Liver (tissue), 9 donors: ENCODE measurements around the gene PPP1R18. TPM values are rescaled to one million over a fixed set of nuclear protein-coding genes. Genes with fewer than 3 reads are reported as not detected.

Experiments used
- DNase-seq: peaks from one replicate; pipeline ENCODE4 v3.0.0-alpha.2; 2017; ENCODE audit warnings: low spot score
- H3K27ac ChIP-seq, 2 donors: one replicate each; pipeline ENCODE4 v1.7.0; 2013; ENCODE audit warnings: inconsistent platforms in 2 of 2, low read length in 2 of 2, control low read depth in 1 of 2, low read depth in 1 of 2, mild to moderate bottlenecking in 1 of 2
- H3K27me3 ChIP-seq, 4 donors: one replicate each; pipeline versions ENCODE4 v1.6.1 to v1.7.0; 2013; ENCODE audit warnings: low read length in 3 of 4, inconsistent platforms in 1 of 4, mild to moderate bottlenecking in 1 of 4, moderate library complexity in 1 of 4; ENCODE audit not compliant: control insufficient read depth in 4 of 4, insufficient read depth in 4 of 4
- H3K36me3 ChIP-seq, 4 donors: one replicate each; pipeline versions ENCODE4 v1.6.1 to v1.7.0; 2013; ENCODE audit warnings: low read length in 3 of 4, mild to moderate bottlenecking in 3 of 4, low read depth in 1 of 4, moderate library complexity in 1 of 4; ENCODE audit not compliant: control insufficient read depth in 4 of 4, insufficient read depth in 3 of 4
- H3K4me1 ChIP-seq, 4 donors: one replicate each; pipeline versions ENCODE4 v1.6.1 to v1.7.0; 2013; ENCODE audit warnings: low read length in 3 of 4, mild to moderate bottlenecking in 3 of 4, moderate library complexity in 1 of 4; ENCODE audit not compliant: control insufficient read depth in 4 of 4, insufficient read depth in 4 of 4
- H3K4me3 ChIP-seq, 3 donors: one replicate each; pipeline versions ENCODE4 v1.6.1 to v1.7.0; 2013; ENCODE audit warnings: low read length in 3 of 3, control low read depth in 1 of 3, low read depth in 1 of 3, mild to moderate bottlenecking in 1 of 3
- H3K9ac ChIP-seq, 2 donors: one replicate each; pipeline ENCODE4 v1.7.0; 2013; ENCODE audit warnings: low read length in 2 of 2, mild to moderate bottlenecking in 2 of 2, moderate library complexity in 2 of 2, control low read depth in 1 of 2, low read depth in 1 of 2
- H3K9me3 ChIP-seq, 4 donors: one replicate each; pipeline versions ENCODE4 v1.6.1 to v1.7.0; 2013; ENCODE audit warnings: low read length in 3 of 4; ENCODE audit not compliant: control insufficient read depth in 4 of 4
- FOXA2 ChIP-seq: IDR thresholded peaks from 2 replicates; pipeline ENCODE4 v1.6.1; 2016; ENCODE audit warnings: antibody characterized with exemption
- GABPA ChIP-seq, 2 donors: IDR thresholded peaks in 1 of 2; conservative IDR thresholded peaks in 1 of 2; 2 replicates each; pipeline ENCODE4 v1.6.1; 2016; ENCODE audit warnings: antibody characterized with exemption in 2 of 2, mild to moderate bottlenecking in 1 of 2, moderate library complexity in 1 of 2
- HNF4G ChIP-seq: IDR thresholded peaks from 2 replicates; pipeline ENCODE4 v1.6.1; 2016; ENCODE audit warnings: antibody characterized with exemption
- JUND ChIP-seq, 2 donors: IDR thresholded peaks; 2 replicates each; pipeline ENCODE4 v1.6.1; 2016; ENCODE audit warnings: antibody characterized with exemption in 2 of 2
- NR2F2 ChIP-seq: IDR thresholded peaks from 2 replicates; pipeline ENCODE4 v1.6.1; 2016; ENCODE audit warnings: antibody characterized with exemption
- RAD21 ChIP-seq, 2 donors: IDR thresholded peaks; 2 replicates each; pipeline ENCODE4 v1.6.1; 2016; ENCODE audit warnings: antibody characterized with exemption in 2 of 2, mild to moderate bottlenecking in 2 of 2
- RXRA ChIP-seq, 2 donors: IDR thresholded peaks; 2 replicates each; pipeline ENCODE4 v1.6.1; 2017 to 2018; ENCODE audit warnings: antibody characterized with exemption in 2 of 2, mild to moderate bottlenecking in 1 of 2
- SP1 ChIP-seq: IDR thresholded peaks from 2 replicates; pipeline ENCODE4 v1.6.1; 2018; ENCODE audit warnings: antibody characterized with exemption, mild to moderate bottlenecking
- TAF1 ChIP-seq: conservative IDR thresholded peaks from 2 replicates; pipeline ENCODE4 v1.6.1; 2016; ENCODE audit warnings: antibody characterized with exemption, mild to moderate bottlenecking
- YY1 ChIP-seq: IDR thresholded peaks from 2 replicates; pipeline ENCODE4 v1.6.1; 2016; ENCODE audit warnings: antibody characterized with exemption, mild to moderate bottlenecking
- WGBS: extraction: QIAGEN DNeasy Blood & Tissue Kit; methylation state at CpG from one replicate; pipeline ENCODE4 v1.1.7; 2013; 5-methylcytosine and 5-hydroxymethylcytosine counted together
- polyA plus RNA-seq, 2 donors: library from polyadenylated mRNA; stranded (reverse) in 1 of 2; unstranded in 1 of 2; fragments of 200-250 nt in 1 of 2; fragments of >200 nt in 1 of 2; fragmentation: Nextera tagmentation in 1 of 2; extraction: Ambion mirVana in 1 of 2; gene quantifications; one replicate each; pipeline versions ENCODE4 v1.2.1 to v1.2.3, GENCODE V29; 2013 to 2015
- total RNA-seq, 2 donors: library from RNA; depleted of rRNA; stranded (reverse); fragments of >200 nt; gene quantifications; one replicate each; pipeline ENCODE4 v1.2.3, GENCODE V29; 2014
- TF ChIP-seq, protein P1 (sequence below): IDR thresholded peaks from 2 replicates; pipeline ENCODE4 v1.6.1; 2016; ENCODE audit warnings: antibody characterized with exemption
- TF ChIP-seq, protein P2 (sequence below): fragments of 150-350 bp; IDR thresholded peaks from 2 replicates; pipeline ENCODE4 v1.5.1; 2017; ENCODE audit warnings: improper control_type of control experiment, low read depth, low read length; ENCODE audit not compliant: missing input control
- TF ChIP-seq, protein P3 (sequence below): IDR thresholded peaks from 2 replicates; pipeline ENCODE4 v1.6.1; 2016; ENCODE audit warnings: antibody characterized with exemption
- TF ChIP-seq, protein P4 (sequence below): IDR thresholded peaks from 2 replicates; pipeline ENCODE4 v1.6.1; 2016; ENCODE audit warnings: antibody characterized with exemption
- donor health status: healthy.
- donor health status: healthy.
- donor health status: healthy.
- donor health status: healthy.
- donor health status: healthy.

Gene PPP1R18
- total and polyA plus RNA-seq, 4 donors, result 7.4 to 17.4 (median 11.5) TPM

DNA sequence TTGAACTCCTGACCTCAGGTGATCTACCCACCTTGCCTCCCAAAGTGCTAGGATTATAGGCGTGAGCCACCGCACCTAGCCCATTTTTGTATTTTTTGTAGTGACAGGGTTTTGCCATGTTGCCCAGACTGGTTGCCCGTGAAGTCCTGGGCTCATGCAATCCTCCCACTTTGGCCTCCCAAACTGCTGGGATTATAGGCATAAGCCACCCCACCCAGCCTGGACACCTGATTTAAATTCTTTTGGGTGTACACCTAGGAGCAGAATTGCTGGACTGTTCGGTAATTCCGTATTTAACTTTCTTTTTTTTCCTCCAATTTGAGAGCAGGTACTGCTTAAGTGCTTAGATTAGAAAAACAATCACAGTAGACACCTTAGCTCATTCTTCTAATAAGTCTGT lies 10.0 kb upstream of the PPP1R18 start:
- Histone ChIP-seq H3K27ac (no peak overlapping the region), H3K4me3 (no peak overlapping the region), H3K27me3 (no peaks in the 10 kb centered on the region), H3K9ac (no peak overlapping the region), H3K4me1 (peaks cover 5 to 25% (median 17%) of the 10 kb centered on the region in 4 donors), H3K36me3 (peaks cover 0 to 2% (median 0%) of the 10 kb centered on the region in 4 donors), H3K9me3 (no peaks in the 10 kb centered on the region)
- TF ChIP-seq, protein P1, sequence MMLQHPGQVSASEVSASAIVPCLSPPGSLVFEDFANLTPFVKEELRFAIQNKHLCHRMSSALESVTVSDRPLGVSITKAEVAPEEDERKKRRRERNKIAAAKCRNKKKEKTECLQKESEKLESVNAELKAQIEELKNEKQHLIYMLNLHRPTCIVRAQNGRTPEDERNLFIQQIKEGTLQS, result no peak
- TF ChIP-seq SP1 (no peak), HNF4G (no peak), JUND (IDR thresholded peaks at IDR 0.05) (no peak), RAD21 (IDR thresholded peaks at IDR 0.05) (no peak), GABPA (IDR thresholded peaks at IDR 0.05 in 1 of 2, conservative IDR thresholded peaks at IDR 0.05 in 1 of 2) (no peak)
- TF ChIP-seq, protein P2, sequence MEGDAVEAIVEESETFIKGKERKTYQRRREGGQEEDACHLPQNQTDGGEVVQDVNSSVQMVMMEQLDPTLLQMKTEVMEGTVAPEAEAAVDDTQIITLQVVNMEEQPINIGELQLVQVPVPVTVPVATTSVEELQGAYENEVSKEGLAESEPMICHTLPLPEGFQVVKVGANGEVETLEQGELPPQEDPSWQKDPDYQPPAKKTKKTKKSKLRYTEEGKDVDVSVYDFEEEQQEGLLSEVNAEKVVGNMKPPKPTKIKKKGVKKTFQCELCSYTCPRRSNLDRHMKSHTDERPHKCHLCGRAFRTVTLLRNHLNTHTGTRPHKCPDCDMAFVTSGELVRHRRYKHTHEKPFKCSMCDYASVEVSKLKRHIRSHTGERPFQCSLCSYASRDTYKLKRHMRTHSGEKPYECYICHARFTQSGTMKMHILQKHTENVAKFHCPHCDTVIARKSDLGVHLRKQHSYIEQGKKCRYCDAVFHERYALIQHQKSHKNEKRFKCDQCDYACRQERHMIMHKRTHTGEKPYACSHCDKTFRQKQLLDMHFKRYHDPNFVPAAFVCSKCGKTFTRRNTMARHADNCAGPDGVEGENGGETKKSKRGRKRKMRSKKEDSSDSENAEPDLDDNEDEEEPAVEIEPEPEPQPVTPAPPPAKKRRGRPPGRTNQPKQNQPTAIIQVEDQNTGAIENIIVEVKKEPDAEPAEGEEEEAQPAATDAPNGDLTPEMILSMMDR, result no peak
- WGBS, result 89% methylated on average over 5 of the region's 5 CpGs
- DNase-seq, result no peak

DNA sequence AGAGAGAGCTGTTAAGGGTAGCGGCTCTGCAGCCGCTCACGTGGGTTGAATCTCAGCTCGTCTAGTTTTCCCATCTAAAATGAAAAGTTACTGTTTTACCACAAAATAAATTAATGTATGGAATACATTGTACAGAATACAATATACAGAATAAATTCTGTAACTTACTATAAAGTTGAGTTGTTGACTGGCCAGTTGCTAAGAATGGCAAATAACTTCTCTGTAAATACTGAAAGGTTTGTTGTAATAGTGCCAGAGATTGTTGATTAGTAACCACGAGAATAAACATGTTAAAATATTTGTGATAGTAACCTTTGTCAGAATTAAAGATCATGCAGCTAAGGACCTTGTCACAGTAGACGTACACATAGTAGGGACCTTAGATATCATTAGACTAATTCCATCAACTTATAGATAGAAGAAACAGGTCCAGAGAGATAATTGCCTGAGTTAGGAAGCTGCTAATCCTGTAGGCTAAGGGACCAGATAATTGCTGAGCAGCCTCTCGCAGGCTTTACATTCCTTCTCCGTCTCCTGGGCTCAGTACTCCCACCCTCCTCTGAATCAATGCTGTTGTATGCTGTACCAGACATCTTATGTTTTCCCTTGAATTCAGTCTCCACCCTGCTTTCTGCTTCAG lies 4.9 kb upstream of the PPP1R18 start:
- 11% methylated on average over 8 of the region's 8 CpGs for WGBS
- Histone ChIP-seq H3K36me3 (no peaks in the 10 kb centered on the region), H3K27ac (peak overlapping the region; percentile 69 to 79), H3K4me1 (peaks cover 9 to 49% (median 35%) of the 10 kb centered on the region in 4 donors), H3K4me3 (peak overlapping the region; percentile 30 to 59 (median 45)), H3K9ac (peak overlapping the region in 1 of 2 donors; percentile 61), H3K9me3 (no peaks in the 10 kb centered on the region), H3K27me3 (no peaks in the 10 kb centered on the region)
- TF ChIP-seq FOXA2, result peak; percentile 48
- TF ChIP-seq SP1, result peak; percentile 2
- peak in 1 of 2 donors; percentile 6 for TF ChIP-seq GABPA (IDR thresholded peaks at IDR 0.05 in 1 of 2, conservative IDR thresholded peaks at IDR 0.05 in 1 of 2)
- TF ChIP-seq, protein P1, result no peak
- no peak for TF ChIP-seq RXRA (IDR thresholded peaks at IDR 0.05)
- TF ChIP-seq YY1, result no peak
- no peak for TF ChIP-seq NR2F2
- TF ChIP-seq HNF4G, result no peak
- DNase-seq, result no peak

DNA sequence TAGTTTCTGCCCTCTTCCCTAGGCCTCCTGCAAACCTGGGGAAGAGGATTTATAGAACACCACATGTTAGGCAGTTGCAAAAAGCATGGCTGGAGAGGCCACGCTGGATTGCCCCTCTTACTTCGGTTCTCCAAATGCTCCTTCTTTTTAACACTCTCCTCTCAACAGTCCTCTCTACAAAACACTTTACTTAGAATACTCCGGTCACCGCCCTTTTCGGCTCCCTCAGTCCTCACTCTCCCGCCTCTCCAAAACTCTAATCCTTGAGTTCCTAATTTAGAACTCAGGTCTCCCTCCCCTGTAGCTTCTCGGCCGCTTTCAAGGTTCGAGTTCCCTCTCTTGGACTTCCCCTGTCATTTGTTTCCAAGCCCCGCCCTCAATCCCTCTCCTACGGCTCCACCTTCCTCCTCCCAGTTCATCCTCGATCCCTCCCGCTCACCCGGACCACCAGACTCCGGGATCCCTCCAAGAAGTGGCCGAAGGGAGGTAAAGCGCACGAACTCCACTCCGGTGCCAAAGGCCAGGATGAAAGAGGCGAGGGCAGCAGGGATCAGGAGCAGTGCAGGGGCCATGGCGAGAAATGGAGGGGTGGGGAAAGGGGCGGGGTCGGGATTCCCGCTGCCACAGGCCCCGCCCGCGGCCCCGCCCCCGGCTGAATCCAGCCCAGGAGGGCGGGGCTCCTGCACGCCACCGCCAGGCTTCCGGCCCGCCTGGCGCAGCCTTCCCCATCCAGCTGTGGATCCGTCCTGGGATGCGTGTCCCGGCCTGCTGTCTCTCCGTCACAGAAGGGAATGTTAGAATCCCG lies 4.2 kb upstream of the PPP1R18 start, which contains the start of gene NRM:
Gene NRM, minus strand, starts transcription at position 582 of the 805 bp plus-strand sequence. Its CDS starts 10 bp downstream, at position 572.
- TF ChIP-seq, protein P3, sequence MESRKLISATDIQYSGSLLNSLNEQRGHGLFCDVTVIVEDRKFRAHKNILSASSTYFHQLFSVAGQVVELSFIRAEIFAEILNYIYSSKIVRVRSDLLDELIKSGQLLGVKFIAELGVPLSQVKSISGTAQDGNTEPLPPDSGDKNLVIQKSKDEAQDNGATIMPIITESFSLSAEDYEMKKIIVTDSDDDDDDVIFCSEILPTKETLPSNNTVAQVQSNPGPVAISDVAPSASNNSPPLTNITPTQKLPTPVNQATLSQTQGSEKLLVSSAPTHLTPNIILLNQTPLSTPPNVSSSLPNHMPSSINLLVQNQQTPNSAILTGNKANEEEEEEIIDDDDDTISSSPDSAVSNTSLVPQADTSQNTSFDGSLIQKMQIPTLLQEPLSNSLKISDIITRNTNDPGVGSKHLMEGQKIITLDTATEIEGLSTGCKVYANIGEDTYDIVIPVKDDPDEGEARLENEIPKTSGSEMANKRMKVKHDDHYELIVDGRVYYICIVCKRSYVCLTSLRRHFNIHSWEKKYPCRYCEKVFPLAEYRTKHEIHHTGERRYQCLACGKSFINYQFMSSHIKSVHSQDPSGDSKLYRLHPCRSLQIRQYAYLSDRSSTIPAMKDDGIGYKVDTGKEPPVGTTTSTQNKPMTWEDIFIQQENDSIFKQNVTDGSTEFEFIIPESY, result no peak
- TF ChIP-seq, protein P4, sequence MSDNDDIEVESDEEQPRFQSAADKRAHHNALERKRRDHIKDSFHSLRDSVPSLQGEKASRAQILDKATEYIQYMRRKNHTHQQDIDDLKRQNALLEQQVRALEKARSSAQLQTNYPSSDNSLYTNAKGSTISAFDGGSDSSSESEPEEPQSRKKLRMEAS, result no peak
- TF ChIP-seq HNF4G, result no peak
- TF ChIP-seq FOXA2, result no peak
- peak in 1 of 2 donors; percentile 36 for TF ChIP-seq RAD21 (IDR thresholded peaks at IDR 0.05)
- TF ChIP-seq, protein P1, result no peak
- no peak for TF ChIP-seq RXRA (IDR thresholded peaks at IDR 0.05)
- TF ChIP-seq, protein P2, result no peak
- peak; percentile 63 for TF ChIP-seq SP1
- no peak for TF ChIP-seq TAF1
- TF ChIP-seq GABPA (IDR thresholded peaks at IDR 0.05 in 1 of 2, conservative IDR thresholded peaks at IDR 0.05 in 1 of 2), result peak; percentile 49 to 63
- TF ChIP-seq NR2F2, result peak; percentile 24
- H3K9me3 ChIP-seq, result no peaks in the 10 kb centered on the region
- no peaks in the 10 kb centered on the region for H3K27me3 ChIP-seq
- WGBS, result 3% methylated on average over 40 of the region's 40 CpGs
- H3K4me3 ChIP-seq, result peak within 1 kb of the TSS; percentile 59 to 78 (median 77)
- peaks cover 11 to 54% (median 41%) of the 10 kb centered on the region in 4 donors for H3K4me1 ChIP-seq
- peak within 1 kb of the TSS; percentile 69 to 79 for H3K27ac ChIP-seq
- no peaks in the 10 kb centered on the region for H3K36me3 ChIP-seq
- peak within 1 kb of the TSS in 1 of 2 donors; percentile 61 for H3K9ac ChIP-seq
- DNase-seq, result peak; percentile 86
